Activated naive CD8-positive, alpha-beta T cell (primary cell): ENCODE results near the gene ZNF91.
A peak's percentile ranks its signal among the peaks of the same experiment; 100 is the strongest.
"Not testable (repeated sequence)": the region's sequence is repeated elsewhere in the genome, so short reads cannot be mapped to it uniquely, and the experiment has no call there.

Source experiments
- H3K27ac Mint-ChIP-seq: one replicate; pipeline ENCODE4 v1.8.0; 2021; ENCODE audit warnings: mixed read lengths
- H3K27me3 Mint-ChIP-seq: one replicate; pipeline ENCODE4 v1.8.0; 2021; ENCODE audit warnings: mixed read lengths
- H3K36me3 Mint-ChIP-seq: one replicate; pipeline ENCODE4 v1.8.0; 2021; ENCODE audit warnings: mixed read lengths
- H3K4me1 Mint-ChIP-seq: one replicate; pipeline ENCODE4 v1.8.0; 2021; ENCODE audit warnings: low read depth, mixed read lengths
- H3K4me3 Mint-ChIP-seq: one replicate; pipeline ENCODE4 v1.8.0; 2021; ENCODE audit warnings: mild to moderate bottlenecking, mixed read lengths
- H3K9me3 Mint-ChIP-seq: one replicate; pipeline ENCODE4 v1.8.0; 2021; ENCODE audit warnings: low read depth, mixed read lengths

Gene ZNF91

DNA sequence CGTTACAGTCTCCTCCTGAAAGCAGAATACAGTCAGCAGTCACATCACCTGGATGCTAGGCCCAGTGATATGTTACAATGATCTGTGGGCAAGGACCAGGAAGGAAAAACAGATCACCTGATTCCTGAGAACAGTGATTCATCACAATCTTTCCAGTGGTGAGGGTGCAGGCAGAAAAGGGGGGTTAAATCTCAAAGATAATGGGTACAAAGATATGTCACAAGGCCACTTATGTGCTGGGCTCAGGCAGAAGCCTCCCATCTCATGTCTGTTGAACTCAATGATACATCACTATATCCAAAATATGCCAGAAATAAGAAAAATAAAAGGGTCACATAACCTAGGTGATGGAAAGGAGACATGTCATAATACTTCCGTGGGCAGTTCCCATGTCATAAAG, 10.8 kb upstream of the ZNF91 start:
- Mint-ChIP-seq H3K36me3 (peaks cover 3% of the 10 kb centered on the region), H3K27ac (no peak overlapping the region), H3K9me3 (no peaks in the 10 kb centered on the region), H3K4me3 (no peak overlapping the region), H3K4me1 (no peaks in the 10 kb centered on the region), H3K27me3 (no peaks in the 10 kb centered on the region)

DNA sequence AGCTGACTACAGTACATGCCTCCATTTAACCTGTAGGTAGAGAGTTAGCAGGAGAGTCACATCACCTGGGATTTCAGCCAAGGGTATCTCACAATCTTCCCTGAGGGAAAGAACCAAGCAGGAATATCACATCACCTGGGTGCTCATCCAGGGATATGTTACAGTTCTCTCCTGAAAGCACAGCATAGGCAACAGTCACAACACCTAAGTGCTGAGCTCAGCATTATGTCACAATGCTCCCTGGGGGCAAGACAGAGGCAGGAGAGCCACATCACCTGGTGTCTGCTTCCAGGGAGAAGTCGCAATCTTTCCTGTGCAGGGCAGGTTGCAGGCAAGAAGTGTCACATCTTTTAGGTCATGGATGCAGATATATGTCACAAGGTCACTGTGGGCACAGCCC, 9.4 kb upstream of the ZNF91 start:
- no peaks in the 10 kb centered on the region for H3K4me1 Mint-ChIP-seq
- H3K36me3 Mint-ChIP-seq: peaks cover 3% of the 10 kb centered on the region
- no peaks in the 10 kb centered on the region for H3K27me3 Mint-ChIP-seq
- no peaks in the 10 kb centered on the region for H3K9me3 Mint-ChIP-seq
- no peak overlapping the region for H3K4me3 Mint-ChIP-seq
- H3K27ac Mint-ChIP-seq: no peak overlapping the region

- H3K4me3 Mint-ChIP-seq: no peak overlapping the region
- H3K27me3 Mint-ChIP-seq: no peaks in the 10 kb centered on the region
- peaks cover 6% of the 10 kb centered on the region for H3K9me3 Mint-ChIP-seq
- peaks cover 8% of the 10 kb centered on the region for H3K36me3 Mint-ChIP-seq
- no peak overlapping the region for H3K27ac Mint-ChIP-seq
- H3K4me1 Mint-ChIP-seq: no peaks in the 10 kb centered on the region
These were observed 8.5 kb upstream of the ZNF91 start for GRCh38 chr19:23403581-23404324.

DNA sequence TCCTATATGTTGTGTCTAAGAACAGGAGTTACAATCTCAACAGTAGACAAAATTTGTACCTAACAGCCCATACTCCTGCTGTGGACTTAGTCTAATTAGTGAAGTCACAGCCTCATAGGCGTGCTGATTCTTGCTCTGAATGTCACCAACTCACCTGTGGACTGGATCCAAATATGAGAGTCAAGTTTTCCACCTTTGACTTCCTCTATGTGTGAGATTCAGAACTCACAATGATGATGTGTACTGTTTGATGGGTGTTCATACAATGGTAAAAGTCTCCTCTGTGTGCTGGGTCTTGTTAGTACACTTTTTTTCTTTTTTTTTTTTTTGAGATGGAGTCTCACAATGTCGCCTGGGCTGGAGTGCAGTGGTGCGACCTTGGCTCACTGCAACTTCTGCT, 7.8 kb upstream of the ZNF91 start:
- H3K4me1 Mint-ChIP-seq: no peaks in the 10 kb centered on the region
- peaks cover 10% of the 10 kb centered on the region for H3K36me3 Mint-ChIP-seq
- H3K27me3 Mint-ChIP-seq: no peaks in the 10 kb centered on the region
- no peak overlapping the region for H3K27ac Mint-ChIP-seq
- H3K9me3 Mint-ChIP-seq: peaks cover 6% of the 10 kb centered on the region
- H3K4me3 Mint-ChIP-seq: no peak overlapping the region

- peaks cover 10% of the 10 kb centered on the region for H3K36me3 Mint-ChIP-seq
- H3K27me3 Mint-ChIP-seq: no peaks in the 10 kb centered on the region
- peaks cover 1% of the 10 kb centered on the region for H3K4me1 Mint-ChIP-seq
- H3K9me3 Mint-ChIP-seq: peaks cover 6% of the 10 kb centered on the region
- no peak overlapping the region for H3K4me3 Mint-ChIP-seq
- H3K27ac Mint-ChIP-seq: no peak overlapping the region
These were observed 7.1 kb upstream of the ZNF91 start for GRCh38 chr19:23402388-23402787.

GRCh38 chr19:23401086-23401610, 5.9 kb upstream of the ZNF91 start:
- no peaks in the 10 kb centered on the region for H3K27me3 Mint-ChIP-seq
- H3K36me3 Mint-ChIP-seq: peaks cover 8% of the 10 kb centered on the region
- H3K4me1 Mint-ChIP-seq: peaks cover 5% of the 10 kb centered on the region
- peaks cover 6% of the 10 kb centered on the region for H3K9me3 Mint-ChIP-seq
- no peak overlapping the region for H3K4me3 Mint-ChIP-seq
- no peak overlapping the region for H3K27ac Mint-ChIP-seq

GRCh38 chr19:23399443-23399842, 4.2 kb upstream of the ZNF91 start:
- Mint-ChIP-seq H3K4me3 (no peak overlapping the region), H3K36me3 (peaks cover 7% of the 10 kb centered on the region), H3K27me3 (no peaks in the 10 kb centered on the region), H3K9me3 (peaks cover 6% of the 10 kb centered on the region), H3K4me1 (peaks cover 9% of the 10 kb centered on the region), H3K27ac (no peak overlapping the region)

GRCh38 chr19:23395722-23396117, 449 bp upstream of the ZNF91 start:
- H3K9me3 Mint-ChIP-seq: peaks cover 11% of the 10 kb centered on the region
- peak overlapping the region; percentile 66 for H3K27ac Mint-ChIP-seq
- H3K4me1 Mint-ChIP-seq: peaks cover 38% of the 10 kb centered on the region
- H3K36me3 Mint-ChIP-seq: peaks cover 16% of the 10 kb centered on the region
- H3K4me3 Mint-ChIP-seq, H3K27me3 Mint-ChIP-seq: not testable (repeated sequence)

GRCh38 chr19:23394511-23394910, 760 bp downstream of the ZNF91 start:
- Mint-ChIP-seq H3K27me3 (no peaks in the 10 kb centered on the region), H3K36me3 (peaks cover 23% of the 10 kb centered on the region), H3K4me3 (peak overlapping the region; percentile 98), H3K9me3 (peaks cover 11% of the 10 kb centered on the region), H3K27ac (peak overlapping the region; percentile 95), H3K4me1 (peaks cover 45% of the 10 kb centered on the region)

DNA sequence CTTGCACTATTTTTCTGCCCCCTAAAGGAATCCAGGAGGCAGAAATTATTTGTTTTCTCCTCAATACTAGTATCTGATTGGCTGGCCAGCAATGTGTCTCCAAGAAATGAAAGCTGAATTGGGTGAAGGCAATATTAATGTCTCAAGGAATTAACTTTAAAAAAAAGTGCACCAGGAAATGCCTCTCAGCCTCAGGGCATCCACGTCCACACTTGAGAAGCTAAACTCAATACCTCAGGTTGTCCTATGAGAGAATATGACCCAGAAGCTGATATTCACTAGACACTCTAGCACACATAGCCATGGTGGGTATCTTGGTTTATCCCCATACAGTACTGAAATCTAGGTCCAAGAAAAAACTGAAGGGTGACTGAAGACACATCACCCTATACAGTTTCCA, 2.1 kb downstream of the ZNF91 start:
- Mint-ChIP-seq H3K36me3 (peaks cover 29% of the 10 kb centered on the region), H3K27ac (peak overlapping the region; percentile 47), H3K4me1 (peaks cover 51% of the 10 kb centered on the region), H3K27me3 (no peaks in the 10 kb centered on the region), H3K4me3 (peak overlapping the region; percentile 98), H3K9me3 (peaks cover 4% of the 10 kb centered on the region)

DNA sequence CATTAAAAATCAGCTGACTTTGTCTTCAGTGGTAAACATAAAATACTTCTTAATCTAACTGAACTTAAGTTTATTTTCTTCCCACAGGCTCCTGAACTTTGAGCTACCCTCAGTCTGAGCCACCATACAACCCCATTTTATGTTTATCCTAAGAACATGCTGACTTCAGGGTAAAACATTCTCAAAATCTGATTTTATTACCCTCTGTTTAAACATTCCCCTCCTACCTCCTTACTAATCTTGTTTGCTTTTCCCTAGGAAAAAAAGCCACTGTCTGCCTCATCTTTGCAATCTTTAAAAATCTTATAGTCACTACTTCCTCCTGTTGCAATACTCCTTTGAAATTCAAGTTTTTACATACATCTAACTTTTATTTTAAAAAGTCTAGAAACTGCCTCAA, 4.0 kb downstream of the ZNF91 start:
- Mint-ChIP-seq H3K27me3 (no peaks in the 10 kb centered on the region), H3K27ac (peak overlapping the region; percentile 51), H3K4me3 (peak overlapping the region; percentile 44), H3K36me3 (peaks cover 39% of the 10 kb centered on the region), H3K4me1 (peaks cover 54% of the 10 kb centered on the region), H3K9me3 (peaks cover 12% of the 10 kb centered on the region)

DNA sequence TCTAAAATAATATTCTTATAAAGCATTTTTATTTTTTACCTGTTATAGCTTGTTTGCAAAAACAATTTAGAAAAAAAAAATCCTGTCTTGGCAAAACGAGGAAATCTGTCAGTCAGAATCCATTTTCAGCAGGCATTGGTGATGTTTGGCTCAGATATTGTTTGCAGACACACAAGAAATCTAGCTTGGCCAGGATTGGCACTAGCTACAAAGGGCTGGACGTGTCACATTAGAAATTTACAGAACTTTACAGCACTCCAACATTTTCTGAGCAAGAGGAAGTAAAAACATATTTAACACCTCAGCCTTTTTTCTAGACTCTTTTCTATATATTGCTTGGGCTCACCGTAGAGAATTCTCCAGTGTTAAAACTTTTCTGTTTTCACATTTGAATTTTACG, 9.9 kb downstream of the ZNF91 start:
- Mint-ChIP-seq H3K27me3 (no peaks in the 10 kb centered on the region), H3K9me3 (peaks cover 29% of the 10 kb centered on the region), H3K4me1 (peaks cover 25% of the 10 kb centered on the region), H3K27ac (no peak overlapping the region), H3K4me3 (no peak overlapping the region), H3K36me3 (peaks cover 60% of the 10 kb centered on the region)

DNA sequence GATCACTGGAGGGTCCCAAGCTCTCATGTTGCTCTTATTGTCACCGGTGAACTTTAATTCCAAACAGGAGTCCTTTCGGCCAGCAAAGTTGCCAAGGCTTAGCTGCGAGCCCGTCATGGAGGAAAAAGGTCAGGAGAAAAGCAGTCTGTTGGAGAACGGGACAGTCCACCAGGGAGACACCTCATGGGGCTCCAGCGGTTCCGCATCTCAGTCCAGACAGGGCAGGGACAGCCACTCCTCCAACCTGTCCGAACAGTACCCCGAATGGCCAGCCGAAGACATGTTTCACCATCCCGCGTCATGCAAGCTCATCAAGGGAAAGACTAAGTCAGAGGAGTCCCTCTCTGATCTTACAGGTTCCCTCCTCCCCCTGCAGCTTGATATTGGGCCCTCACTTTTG, 10.4 kb downstream of the ZNF91 start:
- Mint-ChIP-seq H3K4me3 (no peak overlapping the region), H3K27me3 (no peaks in the 10 kb centered on the region), H3K4me1 (peaks cover 23% of the 10 kb centered on the region), H3K36me3 (peaks cover 58% of the 10 kb centered on the region), H3K9me3 (peaks cover 29% of the 10 kb centered on the region), H3K27ac (no peak overlapping the region)

DNA sequence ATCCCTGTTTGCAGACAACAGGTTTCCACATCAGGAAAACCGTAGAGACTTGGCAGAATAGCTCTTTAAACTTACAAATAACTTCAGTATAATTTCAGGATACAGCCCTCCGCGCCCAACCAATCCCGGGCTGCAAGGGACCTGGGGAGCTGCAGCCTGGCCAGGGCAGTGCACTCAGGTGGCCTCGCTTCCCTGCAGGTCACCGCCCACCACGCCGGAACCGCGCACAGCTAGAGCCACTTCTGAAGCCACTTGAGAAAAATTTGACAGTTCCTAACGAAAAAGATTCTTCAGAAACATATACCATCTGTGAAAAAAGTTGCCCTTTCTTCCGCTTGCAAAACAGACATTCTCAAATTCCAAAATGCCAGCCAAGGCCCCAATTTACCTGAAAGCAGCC, 11.1 kb downstream of the ZNF91 start:
- Mint-ChIP-seq H3K36me3 (peaks cover 56% of the 10 kb centered on the region), H3K9me3 (peaks cover 32% of the 10 kb centered on the region), H3K4me3 (no peak overlapping the region), H3K27ac (no peak overlapping the region), H3K4me1 (peaks cover 18% of the 10 kb centered on the region), H3K27me3 (no peaks in the 10 kb centered on the region)

GRCh38 chr19:23382955-23383354, 12.3 kb downstream of the ZNF91 start:
- peaks cover 48% of the 10 kb centered on the region for H3K36me3 Mint-ChIP-seq
- H3K27me3 Mint-ChIP-seq: no peaks in the 10 kb centered on the region
- H3K4me3 Mint-ChIP-seq: peak overlapping the region; percentile 46
- H3K27ac Mint-ChIP-seq: no peak overlapping the region
- peaks cover 32% of the 10 kb centered on the region for H3K9me3 Mint-ChIP-seq
- H3K4me1 Mint-ChIP-seq: peaks cover 14% of the 10 kb centered on the region

- peaks cover 24% of the 10 kb centered on the region for H3K9me3 Mint-ChIP-seq
- peaks cover 7% of the 10 kb centered on the region for H3K4me1 Mint-ChIP-seq
- no peak overlapping the region for H3K4me3 Mint-ChIP-seq
- no peak overlapping the region for H3K27ac Mint-ChIP-seq
- no peaks in the 10 kb centered on the region for H3K27me3 Mint-ChIP-seq
- H3K36me3 Mint-ChIP-seq: peaks cover 48% of the 10 kb centered on the region
These were observed 14.2 kb downstream of the ZNF91 start for GRCh38 chr19:23381114-23381513.
